HEK293 (cell line): ENCODE measurements around the gene GCSAM.

Experiments used
- CTCF ChIA-PET: fragments of 350-600 bp; formaldehyde crosslinking; extraction: SDS; loops from one replicate; lab custom pipeline; 2021; ENCODE audit warnings: antibody characterized with exemption; lab: Yijun Ruan, JAX
- POLR2A ChIA-PET: fragments of 300-600 bp; formaldehyde crosslinking; extraction: SDS; loops from one replicate; lab custom pipeline; 2020; ENCODE audit warnings: antibody characterized with exemption, inconsistent platforms; lab: Yijun Ruan, JAX
- H3K27ac ChIP-seq: fragments of 200-500 bp; sonication (Bioruptor generic); 2 replicates; pipeline ENCODE4 v1.5.1; 2014; ENCODE audit warnings: low read depth, low read length, control low read depth, inconsistent platforms; ENCODE audit errors: extremely low read depth
- H3K36me3 ChIP-seq, 2 experiments: fragments of 200-500 bp in 1 of 2; sonication (Bioruptor generic) in 1 of 2; 1 replicate in 1 of 2; 2 replicates in 1 of 2; pipeline ENCODE4 v1.5.1; 2014 to 2017; ENCODE audit warnings: inconsistent platforms in 2 of 2, low read length in 2 of 2; ENCODE audit not compliant: control insufficient read depth in 2 of 2, insufficient read depth in 1 of 2
- H3K4me1 ChIP-seq: fragments of 200-500 bp; sonication (Bioruptor generic); 2 replicates; pipeline ENCODE4 v1.5.1; 2014; ENCODE audit warnings: mild to moderate bottlenecking, low read length, inconsistent platforms; ENCODE audit not compliant: control insufficient read depth, insufficient read depth
- H3K4me3 ChIP-seq: 2 replicates; pipeline ENCODE4 v1.5.1; 2011; ENCODE audit warnings: low read depth, mild to moderate bottlenecking, control low read depth, low read length, moderate library complexity
- H3K9me3 ChIP-seq: fragments of 200-500 bp; sonication (Bioruptor generic); 2 replicates; pipeline ENCODE4 v1.5.1; 2014; ENCODE audit warnings: low read depth, low read length, inconsistent platforms; ENCODE audit not compliant: control insufficient read depth, insufficient read depth
- BCL11A ChIP-seq: fragments of 450-650 bp; formaldehyde crosslinking; IDR thresholded peaks from 2 replicates; pipeline ENCODE4 v1.5.1; 2016; ENCODE audit warnings: low read depth, missing biosample characterization, missing genetic modification characterization
- BCL11B ChIP-seq: fragments of 450-650 bp; formaldehyde crosslinking; IDR thresholded peaks from 2 replicates; pipeline ENCODE4 v1.5.1; 2016; ENCODE audit warnings: low read depth, missing biosample characterization, missing genetic modification characterization
- SCRT1 ChIP-seq: fragments of 450-650 bp; formaldehyde crosslinking; IDR thresholded peaks from 2 replicates; pipeline ENCODE4 v1.5.1; 2016; ENCODE audit warnings: missing biosample characterization, missing genetic modification characterization, borderline replicate concordance
- ZBTB1 ChIP-seq: fragments of 450-650 bp; formaldehyde crosslinking; IDR thresholded peaks from 2 replicates; pipeline ENCODE4 v1.5.1; 2016; ENCODE audit warnings: missing biosample characterization, missing genetic modification characterization
- ZBTB17 ChIP-seq: fragments of 450-650 bp; formaldehyde crosslinking; IDR thresholded peaks from 2 replicates; pipeline ENCODE4 v1.5.1; 2016; ENCODE audit warnings: missing biosample characterization, missing genetic modification characterization
- ZBTB21 ChIP-seq: fragments of 450-650 bp; formaldehyde crosslinking; IDR thresholded peaks from 2 replicates; pipeline ENCODE4 v1.5.1; 2017; ENCODE audit warnings: missing biosample characterization, missing genetic modification characterization
- ZBTB48 ChIP-seq: fragments of 450-650 bp; formaldehyde crosslinking; IDR thresholded peaks from 2 replicates; pipeline ENCODE4 v1.5.1; 2016; ENCODE audit warnings: missing biosample characterization, missing genetic modification characterization
- ZEB2 ChIP-seq: fragments of 450-650 bp; formaldehyde crosslinking; IDR thresholded peaks from 2 replicates; pipeline ENCODE4 v1.5.1; 2016; ENCODE audit warnings: missing biosample characterization, missing genetic modification characterization
- ZFHX2 ChIP-seq: fragments of 450-650 bp; formaldehyde crosslinking; conservative IDR thresholded peaks from 2 replicates; pipeline ENCODE4 v1.5.1; 2016; ENCODE audit warnings: missing biosample characterization, missing genetic modification characterization
- ZIC2 ChIP-seq: fragments of 450-650 bp; formaldehyde crosslinking; IDR thresholded peaks from 2 replicates; pipeline ENCODE4 v1.5.1; 2016; ENCODE audit warnings: missing biosample characterization, missing genetic modification characterization
- ZNF155 ChIP-seq: fragments of 450-650 bp; formaldehyde crosslinking; IDR thresholded peaks from 2 replicates; pipeline ENCODE4 v1.5.1; 2016; ENCODE audit warnings: missing biosample characterization, missing genetic modification characterization
- ZNF175 ChIP-seq: fragments of 450-650 bp; formaldehyde crosslinking; IDR thresholded peaks from 2 replicates; pipeline ENCODE4 v1.5.1; 2016; ENCODE audit warnings: missing biosample characterization, missing genetic modification characterization
- ZNF211 ChIP-seq: fragments of 450-650 bp; formaldehyde crosslinking; IDR thresholded peaks from 2 replicates; pipeline ENCODE4 v1.5.1; 2016; ENCODE audit warnings: low read depth, missing biosample characterization, missing genetic modification characterization
- ZNF311 ChIP-seq: fragments of 450-650 bp; formaldehyde crosslinking; IDR thresholded peaks from 2 replicates; pipeline ENCODE4 v1.5.1; 2017; ENCODE audit warnings: missing biosample characterization, missing genetic modification characterization, borderline replicate concordance
- ZNF341 ChIP-seq: fragments of 450-650 bp; formaldehyde crosslinking; IDR thresholded peaks from 2 replicates; pipeline ENCODE4; 2016; ENCODE audit warnings: low read depth, missing biosample characterization, missing genetic modification characterization
- ZNF350 ChIP-seq: fragments of 450-650 bp; formaldehyde crosslinking; IDR thresholded peaks from 2 replicates; pipeline ENCODE4 v1.5.0; 2017; ENCODE audit warnings: missing biosample characterization, mild to moderate bottlenecking, missing genetic modification characterization
- ZNF366 ChIP-seq: fragments of 450-650 bp; formaldehyde crosslinking; conservative IDR thresholded peaks from 2 replicates; pipeline ENCODE4 v1.5.1; 2016; ENCODE audit warnings: missing biosample characterization, missing genetic modification characterization
- ZNF391 ChIP-seq: fragments of 450-650 bp; formaldehyde crosslinking; IDR thresholded peaks from 2 replicates; pipeline ENCODE4 v1.5.1; 2016; ENCODE audit warnings: low read depth, missing biosample characterization, missing genetic modification characterization, borderline replicate concordance
- ZNF404 ChIP-seq: fragments of 450-650 bp; formaldehyde crosslinking; IDR thresholded peaks from 2 replicates; pipeline ENCODE4 v1.5.1; 2017; ENCODE audit warnings: missing biosample characterization, missing genetic modification characterization
- ZNF473 ChIP-seq: fragments of 450-650 bp; formaldehyde crosslinking; IDR thresholded peaks from 2 replicates; pipeline ENCODE4 v1.5.1; 2017; ENCODE audit warnings: missing biosample characterization, missing genetic modification characterization
- ZNF501 ChIP-seq: fragments of 450-650 bp; formaldehyde crosslinking; IDR thresholded peaks from 2 replicates; pipeline ENCODE4 v1.5.1; 2016; ENCODE audit warnings: missing biosample characterization, missing genetic modification characterization
- ZNF514 ChIP-seq: fragments of 450-650 bp; formaldehyde crosslinking; IDR thresholded peaks from 2 replicates; pipeline ENCODE4 v1.5.1; 2016; ENCODE audit warnings: missing biosample characterization, missing genetic modification characterization
- ZNF530 ChIP-seq: fragments of 450-650 bp; formaldehyde crosslinking; IDR thresholded peaks from 2 replicates; pipeline ENCODE4 v1.5.1; 2016; ENCODE audit warnings: low read depth, missing biosample characterization, missing genetic modification characterization
- ZNF548 ChIP-seq: fragments of 450-650 bp; formaldehyde crosslinking; IDR thresholded peaks from 2 replicates; pipeline ENCODE4 v1.5.1; 2016; ENCODE audit warnings: missing biosample characterization, missing genetic modification characterization
- ZNF561 ChIP-seq: fragments of 450-650 bp; IDR thresholded peaks from 2 replicates; pipeline ENCODE4 v1.5.1; 2018; ENCODE audit warnings: missing biosample characterization, missing genetic modification characterization, borderline replicate concordance
- ZNF621 ChIP-seq: fragments of 450-650 bp; formaldehyde crosslinking; IDR thresholded peaks from 2 replicates; pipeline ENCODE4 v1.5.1; 2017; ENCODE audit warnings: missing biosample characterization, missing genetic modification characterization
- ZNF660 ChIP-seq: fragments of 450-650 bp; IDR thresholded peaks from 2 replicates; pipeline ENCODE4 v1.5.1; 2018; ENCODE audit warnings: missing biosample characterization, mild to moderate bottlenecking, missing genetic modification characterization
- ZNF670 ChIP-seq: fragments of 450-650 bp; formaldehyde crosslinking; IDR thresholded peaks from 2 replicates; pipeline ENCODE4 v1.5.1; 2016; ENCODE audit warnings: missing biosample characterization, missing genetic modification characterization, low read depth
- ZNF776 ChIP-seq: fragments of 450-650 bp; formaldehyde crosslinking; IDR thresholded peaks from 2 replicates; pipeline ENCODE4 v1.5.0; 2017; ENCODE audit warnings: missing biosample characterization, missing genetic modification characterization, borderline replicate concordance
- ZNF791 ChIP-seq: fragments of 450-650 bp; formaldehyde crosslinking; IDR thresholded peaks from 2 replicates; pipeline ENCODE4 v1.5.1; 2016; ENCODE audit warnings: missing biosample characterization, missing genetic modification characterization
- TF ChIP-seq, protein P1 (sequence below): fragments of 450-650 bp; formaldehyde crosslinking; IDR thresholded peaks from 2 replicates; pipeline ENCODE4 v1.5.1; 2016; ENCODE audit warnings: missing biosample characterization, missing genetic modification characterization
- TF ChIP-seq, protein P2 (sequence below): fragments of 450-650 bp; formaldehyde crosslinking; IDR thresholded peaks from 2 replicates; pipeline ENCODE4 v1.5.1; 2016; ENCODE audit warnings: missing biosample characterization, missing genetic modification characterization

GCSAM gene

DNA sequence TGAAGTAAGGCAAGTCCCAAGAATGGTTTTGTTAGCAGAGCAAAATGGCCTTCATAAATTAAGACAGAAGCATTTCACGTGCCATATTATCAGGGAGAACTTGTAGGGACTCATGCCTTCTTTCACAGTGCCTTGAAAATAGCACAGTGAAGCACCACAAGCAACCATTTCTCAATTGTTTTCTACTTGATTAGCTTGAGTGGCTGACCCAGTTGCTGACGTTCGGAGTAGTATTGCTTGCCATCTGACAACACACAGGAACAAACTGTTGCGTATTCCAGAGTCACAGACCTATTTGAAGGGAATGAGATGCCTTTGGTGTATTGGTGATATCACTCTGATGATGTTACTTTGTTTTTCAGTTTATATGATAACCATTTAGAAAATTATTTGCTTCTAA lies 49.8 kb downstream of the GCSAM start:
- TF ChIP-seq, protein P1, sequence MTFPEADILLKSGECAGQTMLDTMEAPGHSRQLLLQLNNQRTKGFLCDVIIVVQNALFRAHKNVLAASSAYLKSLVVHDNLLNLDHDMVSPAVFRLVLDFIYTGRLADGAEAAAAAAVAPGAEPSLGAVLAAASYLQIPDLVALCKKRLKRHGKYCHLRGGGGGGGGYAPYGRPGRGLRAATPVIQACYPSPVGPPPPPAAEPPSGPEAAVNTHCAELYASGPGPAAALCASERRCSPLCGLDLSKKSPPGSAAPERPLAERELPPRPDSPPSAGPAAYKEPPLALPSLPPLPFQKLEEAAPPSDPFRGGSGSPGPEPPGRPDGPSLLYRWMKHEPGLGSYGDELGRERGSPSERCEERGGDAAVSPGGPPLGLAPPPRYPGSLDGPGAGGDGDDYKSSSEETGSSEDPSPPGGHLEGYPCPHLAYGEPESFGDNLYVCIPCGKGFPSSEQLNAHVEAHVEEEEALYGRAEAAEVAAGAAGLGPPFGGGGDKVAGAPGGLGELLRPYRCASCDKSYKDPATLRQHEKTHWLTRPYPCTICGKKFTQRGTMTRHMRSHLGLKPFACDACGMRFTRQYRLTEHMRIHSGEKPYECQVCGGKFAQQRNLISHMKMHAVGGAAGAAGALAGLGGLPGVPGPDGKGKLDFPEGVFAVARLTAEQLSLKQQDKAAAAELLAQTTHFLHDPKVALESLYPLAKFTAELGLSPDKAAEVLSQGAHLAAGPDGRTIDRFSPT, result no peak
- TF ChIP-seq ZNF776 (no peak), BCL11A (tag by site-specific recombination) (no peak), ZNF155 (tag by site-specific recombination) (no peak), BCL11B (no peak), ZNF548 (tag by site-specific recombination) (no peak), ZBTB48 (no peak), ZNF660 (no peak), ZNF791 (tag by site-specific recombination) (no peak), ZNF670 (tag by site-specific recombination) (no peak), ZNF501 (tag by site-specific recombination) (no peak), ZEB2 (tag by site-specific recombination) (no peak), ZNF621 (tag by site-specific recombination) (no peak), ZNF473 (tag by site-specific recombination) (no peak), ZNF211 (tag by site-specific recombination) (no peak), ZNF561 (no peak), ZNF341 (tag by site-specific recombination) (no peak), SCRT1 (no peak), ZBTB1 (no peak), ZIC2 (tag by site-specific recombination) (no peak)
- TF ChIP-seq, all 188 proteins: peak for 0
- POLR2A ChIA-PET, result no interaction called here
- Histone ChIP-seq H3K9me3 (no peaks in the 10 kb centered on the region), H3K4me1 (peaks cover under 1% of the 10 kb centered on the region; the same call in 1 of the 2 replicates), H3K36me3 (no peaks in the 10 kb centered on the region), H3K27ac (no peak overlapping the region), H3K4me3 (no peak overlapping the region)
- CTCF ChIA-PET, result no interaction called here

DNA sequence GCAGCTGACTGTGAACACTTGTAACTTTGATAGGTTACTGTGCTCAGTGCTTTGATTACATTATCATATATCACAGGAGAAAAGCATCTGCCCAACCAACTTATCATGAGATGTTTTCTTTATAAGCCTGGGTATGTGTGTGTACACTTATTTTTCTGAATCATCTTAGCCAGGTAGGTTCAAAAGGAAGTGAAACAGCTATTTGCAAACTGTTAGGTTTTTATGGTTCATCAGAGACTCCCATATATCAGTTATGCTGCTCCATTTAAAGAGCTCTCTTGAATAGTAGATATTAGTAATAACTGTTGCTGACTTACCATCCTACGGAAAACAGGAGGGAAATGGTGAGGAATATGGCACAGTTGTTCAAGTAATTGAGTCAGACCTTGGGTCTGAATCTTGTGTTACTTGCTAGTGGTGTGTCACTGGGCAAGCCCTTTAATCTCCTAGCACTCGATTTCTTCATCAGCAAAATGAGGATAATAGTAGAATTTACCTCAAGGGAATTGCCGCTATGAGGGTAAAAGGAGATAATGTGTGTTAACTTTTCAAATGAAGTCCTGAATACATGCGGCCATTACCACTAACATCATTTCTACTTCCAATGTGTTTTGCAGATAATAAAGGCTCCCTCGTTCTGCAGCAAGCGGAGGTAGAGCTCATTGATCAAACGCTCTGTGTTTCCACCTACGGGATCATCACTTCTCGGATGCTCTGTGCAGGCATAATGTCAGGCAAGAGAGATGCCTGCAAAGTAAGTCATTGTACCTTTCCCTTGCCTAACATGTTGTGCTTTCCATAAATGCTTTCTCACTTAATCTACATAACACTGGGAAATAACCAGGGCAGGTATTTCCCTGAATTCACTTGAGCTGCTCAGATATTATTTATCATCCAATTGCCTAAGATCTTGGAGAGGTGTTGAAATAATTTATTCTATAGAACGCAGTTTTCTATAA lies 54.6 kb downstream of the GCSAM start:
- Histone ChIP-seq H3K4me1 (no peaks in the 10 kb centered on the region), H3K36me3 (no peaks in the 10 kb centered on the region), H3K9me3 (no peaks in the 10 kb centered on the region), H3K27ac (no peak overlapping the region), H3K4me3 (no peak overlapping the region)
- ChIA-PET CTCF (no interaction called here), POLR2A (no interaction called here)
- TF ChIP-seq ZNF311 (tag by site-specific recombination) (no peak), ZNF514 (tag by site-specific recombination) (no peak), ZBTB48 (no peak), ZNF404 (tag by site-specific recombination) (no peak), ZFHX2 (tag by site-specific recombination) (no peak), ZNF350 (tag by site-specific recombination) (no peak), ZNF175 (tag by site-specific recombination) (no peak), ZBTB17 (no peak), BCL11B (no peak), ZNF366 (tag by site-specific recombination) (no peak), ZNF548 (tag by site-specific recombination) (no peak), ZBTB21 (tag by site-specific recombination) (no peak), ZNF530 (no peak), ZNF391 (tag by site-specific recombination) (no peak)
- TF ChIP-seq, protein P2, sequence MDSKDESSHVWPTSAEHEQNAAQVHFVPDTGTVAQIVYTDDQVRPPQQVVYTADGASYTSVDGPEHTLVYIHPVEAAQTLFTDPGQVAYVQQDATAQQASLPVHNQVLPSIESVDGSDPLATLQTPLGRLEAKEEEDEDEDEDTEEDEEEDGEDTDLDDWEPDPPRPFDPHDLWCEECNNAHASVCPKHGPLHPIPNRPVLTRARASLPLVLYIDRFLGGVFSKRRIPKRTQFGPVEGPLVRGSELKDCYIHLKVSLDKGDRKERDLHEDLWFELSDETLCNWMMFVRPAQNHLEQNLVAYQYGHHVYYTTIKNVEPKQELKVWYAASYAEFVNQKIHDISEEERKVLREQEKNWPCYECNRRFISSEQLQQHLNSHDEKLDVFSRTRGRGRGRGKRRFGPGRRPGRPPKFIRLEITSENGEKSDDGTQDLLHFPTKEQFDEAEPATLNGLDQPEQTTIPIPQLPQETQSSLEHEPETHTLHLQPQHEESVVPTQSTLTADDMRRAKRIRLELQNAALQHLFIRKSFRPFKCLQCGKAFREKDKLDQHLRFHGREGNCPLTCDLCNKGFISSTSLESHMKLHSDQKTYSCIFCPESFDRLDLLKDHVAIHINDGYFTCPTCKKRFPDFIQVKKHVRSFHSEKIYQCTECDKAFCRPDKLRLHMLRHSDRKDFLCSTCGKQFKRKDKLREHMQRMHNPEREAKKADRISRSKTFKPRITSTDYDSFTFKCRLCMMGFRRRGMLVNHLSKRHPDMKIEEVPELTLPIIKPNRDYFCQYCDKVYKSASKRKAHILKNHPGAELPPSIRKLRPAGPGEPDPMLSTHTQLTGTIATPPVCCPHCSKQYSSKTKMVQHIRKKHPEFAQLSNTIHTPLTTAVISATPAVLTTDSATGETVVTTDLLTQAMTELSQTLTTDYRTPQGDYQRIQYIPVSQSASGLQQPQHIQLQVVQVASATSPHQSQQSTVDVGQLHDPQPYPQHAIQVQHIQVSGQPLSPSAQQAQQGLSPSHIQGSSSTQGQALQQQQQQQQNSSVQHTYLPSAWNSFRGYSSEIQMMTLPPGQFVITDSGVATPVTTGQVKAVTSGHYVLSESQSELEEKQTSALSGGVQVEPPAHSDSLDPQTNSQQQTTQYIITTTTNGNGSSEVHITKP (tag by site-specific recombination), result no peak
